H1 (cell line): ENCODE data around the gene BACE2. TPM values are rescaled to one million over a fixed set of nuclear protein-coding genes. Genes with fewer than 3 reads are reported as not detected.

Source experiments
- CTCF ChIA-PET: fragments of 300-600 bp; sonication (Branson Sonifier 250); formaldehyde crosslinking; loops from one replicate; lab custom pipeline; 2021; ENCODE audit not compliant: partially characterized antibody; lab: Charles Lee
- POLR2A ChIA-PET: fragments of 300-600 bp; sonication (Branson Sonifier 250); formaldehyde crosslinking; loops from one replicate; lab custom pipeline; 2021; ENCODE audit warnings: inconsistent platforms; ENCODE audit not compliant: partially characterized antibody; lab: Charles Lee
- DNase-seq, 2 experiments: peaks; one replicate each; pipeline versions ENCODE4 v3.0.0 to v3.0.0-alpha.2; 2010 to 2022; ENCODE audit warnings: low spot score in 2 of 2, low read depth in 1 of 2, mixed read lengths in 1 of 2
- FAIRE-seq: peaks from 2 replicates; lab custom pipeline; 2011; peaks lifted over from hg19 to GRCh38; lab: Jason Lieb, UNC
- H2AFZ ChIP-seq: 2 replicates; pipeline ENCODE4 v1.8.1; 2012; ENCODE audit warnings: low read length, inconsistent platforms
- H2AK5ac ChIP-seq: 2 replicates; pipeline ENCODE4 v1.6.1; 2013; ENCODE audit warnings: low read depth, low read length
- H2BK120ac ChIP-seq: replicated peaks from 2 replicates; pipeline ENCODE3; 2013; ENCODE audit warnings: low read depth, low read length, inconsistent platforms
- H2BK12ac ChIP-seq: 2 replicates; pipeline ENCODE4 v1.6.1; 2013; ENCODE audit warnings: low read depth, low read length
- H2BK15ac ChIP-seq: 2 replicates; pipeline ENCODE4 v1.6.1; 2013; ENCODE audit warnings: low read length
- H2BK20ac ChIP-seq: 2 replicates; pipeline ENCODE4 v1.6.1; 2013; ENCODE audit warnings: low read length
- H2BK5ac ChIP-seq: 2 replicates; pipeline ENCODE4 v1.6.1; 2013; ENCODE audit warnings: low read depth, low read length
- H3K14ac ChIP-seq: 2 replicates; pipeline ENCODE4 v1.6.1; 2013; ENCODE audit warnings: inconsistent platforms; ENCODE audit not compliant: insufficient read length
- H3K18ac ChIP-seq: 2 replicates; pipeline ENCODE4 v1.6.1; 2013; ENCODE audit warnings: low read length; ENCODE audit errors: extremely low read depth
- H3K23ac ChIP-seq: 2 replicates; pipeline ENCODE4 v1.6.1; 2013; ENCODE audit warnings: inconsistent platforms; ENCODE audit not compliant: insufficient read length
- H3K23me2 ChIP-seq: 2 replicates; pipeline ENCODE4 v1.6.1; 2013; ENCODE audit warnings: low read depth, low read length
- H3K27ac ChIP-seq: 2 replicates; pipeline ENCODE4 v1.6.1; 2011; ENCODE audit warnings: low read depth, low read length, inconsistent platforms
- H3K27me3 ChIP-seq, 4 experiments: replicated peaks in 1 of 4; 1 replicate in 1 of 4; 2 replicates in 3 of 4; pipeline versions ENCODE4 v1.6.1 to v1.8.1; 2011 to 2013; ENCODE audit warnings: low read length in 3 of 4, mild to moderate bottlenecking in 3 of 4, inconsistent platforms in 2 of 4, mixed read lengths in 2 of 4, moderate library complexity in 1 of 4; ENCODE audit not compliant: control insufficient read depth in 3 of 4, insufficient read depth in 3 of 4; ENCODE audit errors: extremely low read depth in 1 of 4
- H3K36me3 ChIP-seq, 4 experiments: 2 replicates each; pipeline versions ENCODE4 v1.6.1 to v1.8.1; 2011 to 2013; ENCODE audit warnings: mild to moderate bottlenecking in 4 of 4, low read length in 3 of 4, moderate library complexity in 2 of 4, control low read depth in 1 of 4, inconsistent platforms in 1 of 4; ENCODE audit not compliant: insufficient read depth in 4 of 4, control insufficient read depth in 2 of 4
- H3K4ac ChIP-seq: replicated peaks from 2 replicates; pipeline ENCODE3; 2013; ENCODE audit warnings: low read length, low read depth, mixed read lengths, inconsistent platforms; ENCODE audit not compliant: insufficient read length
- H3K4me1 ChIP-seq, 4 experiments: replicated peaks in 1 of 4; 1 replicate in 1 of 4; 2 replicates in 3 of 4; pipeline versions ENCODE4 v1.6.1 to v1.8.1; 2011 to 2013; ENCODE audit warnings: low read length in 3 of 4, inconsistent platforms in 2 of 4, mixed read lengths in 1 of 4; ENCODE audit not compliant: insufficient read depth in 4 of 4, control insufficient read depth in 3 of 4
- H3K4me2 ChIP-seq, 2 experiments: 2 replicates each; pipeline versions ENCODE4 v1.6.1 to v1.8.1; 2011 to 2013; ENCODE audit warnings: low read depth in 2 of 2, low read length in 2 of 2, control low read depth in 1 of 2, inconsistent platforms in 1 of 2, mild to moderate bottlenecking in 1 of 2; ENCODE audit not compliant: insufficient read depth in 1 of 2
- H3K4me3 ChIP-seq, 4 experiments: fragments of 200-600, 300-600 bp in 1 of 4; sonication (generic), shearing (Covaris generic), sonication (Bioruptor Twin) in 1 of 4; 2 replicates each; pipeline versions ENCODE4 v1.5.1 to v1.8.1; 2011 to 2016; ENCODE audit warnings: low read length in 4 of 4, low read depth in 3 of 4, control low read depth in 2 of 4, inconsistent platforms in 2 of 4, mild to moderate bottlenecking in 2 of 4, mixed read lengths in 1 of 4, moderate library complexity in 1 of 4; ENCODE audit not compliant: insufficient read depth in 2 of 4; ENCODE audit errors: extremely low read depth in 1 of 4
- H3K56ac ChIP-seq: replicated peaks from 2 replicates; pipeline ENCODE3; 2013; ENCODE audit warnings: low read depth, mild to moderate bottlenecking, mixed read lengths, low read length, inconsistent platforms; ENCODE audit not compliant: insufficient read length
- H3K79me1 ChIP-seq: 2 replicates; pipeline ENCODE4 v1.6.1; 2013; ENCODE audit warnings: low read depth, low read length, control low read depth
- H3K79me2 ChIP-seq, 2 experiments: 2 replicates each; pipeline versions ENCODE4 v1.6.1 to v1.8.1; 2012 to 2013; ENCODE audit warnings: low read length in 2 of 2, mild to moderate bottlenecking in 2 of 2, inconsistent platforms in 1 of 2; ENCODE audit not compliant: insufficient read depth in 2 of 2, control insufficient read depth in 1 of 2
- H3K9ac ChIP-seq, 4 experiments: replicated peaks in 1 of 4; 1 replicate in 1 of 4; 2 replicates in 3 of 4; pipeline versions ENCODE4 v1.6.1 to v1.8.1; 2011 to 2013; ENCODE audit warnings: low read depth in 3 of 4, low read length in 3 of 4, control low read depth in 2 of 4, mild to moderate bottlenecking in 2 of 4, moderate library complexity in 2 of 4, inconsistent platforms in 1 of 4; ENCODE audit errors: extremely low read depth in 1 of 4
- H3K9me3 ChIP-seq, 2 experiments: 2 replicates each; pipeline versions ENCODE4 v1.6.1 to v1.8.1; 2012 to 2013; ENCODE audit warnings: mild to moderate bottlenecking in 2 of 2, moderate library complexity in 2 of 2, control low read depth in 1 of 2, inconsistent platforms in 1 of 2, low read depth in 1 of 2, low read length in 1 of 2, mixed read lengths in 1 of 2; ENCODE audit not compliant: insufficient read depth in 2 of 2
- H4K20me1 ChIP-seq, 2 experiments: replicated peaks in 1 of 2; 2 replicates each; pipeline versions ENCODE3 to v1.8.1; 2011 to 2013; ENCODE audit warnings: inconsistent platforms in 2 of 2, low read length in 2 of 2, mild to moderate bottlenecking in 1 of 2; ENCODE audit not compliant: insufficient read depth in 2 of 2, control insufficient read depth in 1 of 2
- H4K5ac ChIP-seq: 2 replicates; pipeline ENCODE4 v1.6.1; 2013; ENCODE audit warnings: low read length, low read depth, mixed read lengths, inconsistent platforms; ENCODE audit not compliant: insufficient read length
- H4K8ac ChIP-seq: 2 replicates; pipeline ENCODE4 v1.8.0; 2013; ENCODE audit warnings: mild to moderate bottlenecking, moderate library complexity, low read length, inconsistent platforms; ENCODE audit not compliant: insufficient read depth; ENCODE audit errors: extremely low read depth
- H4K91ac ChIP-seq: replicated peaks from 2 replicates; pipeline ENCODE3; 2013; ENCODE audit warnings: low read length, mixed read lengths, inconsistent platforms; ENCODE audit not compliant: insufficient read length
- CEBPB ChIP-seq: IDR thresholded peaks from 2 replicates; pipeline ENCODE4 v1.6.1; 2012; ENCODE audit warnings: low read depth, low read length
- KDM4A ChIP-seq: IDR thresholded peaks from one replicate; pipeline ENCODE4 v1.7.1; 2012; ENCODE audit warnings: low read depth, mild to moderate bottlenecking, moderate library complexity, low read length, inconsistent platforms; ENCODE audit not compliant: severe bottlenecking
- MAX ChIP-seq: IDR thresholded peaks from 2 replicates; pipeline ENCODE4 v1.6.1; 2012; ENCODE audit warnings: inconsistent platforms
- POU5F1 ChIP-seq: IDR thresholded peaks from 2 replicates; pipeline ENCODE4 v1.6.1; 2011; ENCODE audit warnings: low read depth, mild to moderate bottlenecking, low read length, moderate library complexity
- SIRT6 ChIP-seq: IDR thresholded peaks from one replicate; pipeline ENCODE4 v1.7.1; 2012; ENCODE audit warnings: low read length, inconsistent platforms
- WGBS, 2 experiments: shearing (Covaris generic) in 1 of 2; methylation state at CpG; one replicate each; pipeline versions ENCODE4 v1.1.6 to v1.1.7; 2013 to 2015; ENCODE audit warnings: low lambda C conversion rate in 2 of 2, mixed read lengths in 2 of 2, inconsistent platforms in 1 of 2, low coverage in 1 of 2, missing lambda C conversion rate in 1 of 2; ENCODE audit not compliant: insufficient replicate concordance in 2 of 2, insufficient coverage in 1 of 2, insufficient read length in 1 of 2; ENCODE audit errors: extremely low coverage in 1 of 2, missing lambda C conversion rate in 1 of 2; 5-methylcytosine and 5-hydroxymethylcytosine counted together
- polyA plus RNA-seq, 7 experiments: library from polyadenylated mRNA; depleted of rRNA in 3 of 7; stranded (reverse) in 5 of 7; unstranded in 2 of 7; fragments of >200 nt in 5 of 7; fragments of 200-250 nt in 2 of 7; gene quantifications; 1 replicate in 5 of 7; 2 replicates in 1 of 7; 4 replicates in 1 of 7; pipeline versions ENCODE4 v1.2.1 to v1.2.3, GENCODE V29; 2011 to 2013; ENCODE audit warnings: missing spikeins in 2 of 7, mixed read lengths in 2 of 7
- total RNA-seq: library from RNA; stranded (reverse); fragmentation: NEBNext Ultra II Directional; extraction: Animal tissue kit (Norgen Biotek cat#: 25700); gene quantifications from 2 replicates; pipeline ENCODE4 v1.2.1, GENCODE V29; 2021

The BACE2 gene
- total and polyA plus RNA-seq, 2 of the 8 experiments (the other 6 are each of a cell fraction or from before 2014, with no cell fraction given), result 8.1 to 10.9 TPM

GRCh38 chr21:41142051-41142795, 25.7 kb upstream of the BACE2 start:
- Histone ChIP-seq H3K18ac (peak overlapping the region; percentile 3; the same call in 1 of the 2 replicates), H3K4me3 (no peak overlapping the region), H3K23ac (no peak overlapping the region), H3K56ac (no peak overlapping the region), H3K4me1 (peaks cover 0 to 5% (median 0%) of the 10 kb centered on the region in 4 experiments; a peak in 2 of 7 replicates), H3K9me3 (peaks cover 0 to 4% of the 10 kb centered on the region in 2 experiments; a peak in 1 of 4 replicates), H4K20me1 (peaks cover 0 to 2% of the 10 kb centered on the region in 2 experiments), H3K9ac (no peak overlapping the region), H3K4me2 (no peak overlapping the region), H3K14ac (no peak overlapping the region), H3K36me3 (no peaks in the 10 kb centered on the region; a peak in 1 of 8 replicates), H2BK15ac (no peak overlapping the region), H3K27me3 (peaks cover 0 to 2% (median 0%) of the 10 kb centered on the region in 4 experiments; a peak in 1 of 7 replicates), H2AFZ (no peak overlapping the region), H3K27ac (no peak overlapping the region), H3K79me2 (no peaks in the 10 kb centered on the region), H2BK5ac (0 out of 2 replicates have a peak overlapping the region, but pooled peaks have one; percentile 49), H2BK120ac (no peak overlapping the region), H4K91ac (no peak overlapping the region), H2AK5ac (no peak overlapping the region), H2BK12ac (peak overlapping the region; percentile 17; the same call in 1 of the 2 replicates), H4K5ac (no peak overlapping the region), H3K4ac (no peak overlapping the region), H3K23me2 (peaks cover 2% of the 10 kb centered on the region; the same call in 1 of the 2 replicates), H2BK20ac (no peak overlapping the region), H3K79me1 (no peaks in the 10 kb centered on the region), H4K8ac (no peak overlapping the region)
- TF ChIP-seq SIRT6 (no peak), MAX (0 out of 2 replicates have a peak, but pooled peaks have one; percentile 12), POU5F1 (no peak), CEBPB (no peak), KDM4A (no peak)
- CTCF ChIA-PET, result interaction anchor here (0.6 to 1.9 kb wide), 6 partner anchors 8 to 1877 kb away, joined by 3 to 4 read pairs (median 3); no protein-coding TSS in a partner anchor
- WGBS, 2 experiments, result 85% methylated on average over 15 of the region's 15 CpGs; no CpG with 5 or more reads in 1 of the 2 experiments
- FAIRE-seq (no peak), DNase-seq (no peak)
- POLR2A ChIA-PET, result no interaction called here
